Testis (tissue), 5 donors: ENCODE results near the gene RIMBP3B. TPM values are rescaled to one million over a fixed set of nuclear protein-coding genes. Genes with fewer than 3 reads are reported as not detected.
"Not testable (repeated sequence)": the region's sequence is repeated elsewhere in the genome, so short reads cannot be mapped to it uniquely, and the experiment has no call there.

ENCODE experiments used
- DNase-seq: peaks from one replicate; pipeline ENCODE4 v3.0.0-alpha.2; 2019
- H3K27ac ChIP-seq, 2 donors: fragments of 200-600 bp; sonication (generic); one replicate each; pipeline ENCODE4 v1.5.1; 2019
- H3K27me3 ChIP-seq: fragments of 200-600 bp; sonication (generic); one replicate; pipeline ENCODE4 v1.5.1; 2019
- H3K36me3 ChIP-seq: fragments of 200-600 bp; sonication (generic); one replicate; pipeline ENCODE4 v1.5.1; 2017; ENCODE audit warnings: low read depth; ENCODE audit errors: missing control alignments
- H3K4me1 ChIP-seq: fragments of 200-600 bp; sonication (generic); one replicate; pipeline ENCODE4 v1.5.1; 2019
- H3K4me3 ChIP-seq, 2 donors: fragments of 200-600 bp; sonication (generic); one replicate each; pipeline ENCODE4 v1.5.1; 2017 to 2019
- H3K9me3 ChIP-seq: fragments of 200-600 bp; sonication (generic); one replicate; pipeline ENCODE4 v1.5.1; 2017
- WGBS, 2 donors: methylation state at CpG; one replicate each; pipeline ENCODE4 v1.1.5; 2018; 5-methylcytosine and 5-hydroxymethylcytosine counted together
- intact Hi-C: fragments of 100-400 bp; cut with DNase I; formaldehyde crosslinking; loops from one replicate; pipeline ENCODE4 v1.15.1; 2023; ENCODE audit warnings: low total_unique reads
- long read RNA-seq, 2 donors: transcript quantifications; one replicate each; lab custom pipeline, GENCODE V29; 2026
- polyA plus RNA-seq: library from polyadenylated mRNA; stranded (reverse); fragments of 350-450 nt; fragmentation: Illumina TruSeq; extraction: RNeasy Lipid Tissue Mini Kit (QIAGEN cat#74804); gene quantifications from one replicate; pipeline ENCODE4 v1.2.3, GENCODE V29; 2014; ENCODE audit warnings: low read depth, low replicate concordance; ENCODE audit not compliant: insufficient read depth
- total RNA-seq, 2 donors: library from RNA; depleted of rRNA; stranded (reverse); fragments of >200 nt; gene quantifications; one replicate each; pipeline ENCODE4 v1.2.3, GENCODE V29; 2016

The RIMBP3B gene
- total RNA-seq (10 to 100 TPM; 12.1 to 16.9 TPM), polyA plus RNA-seq (32.9 TPM)
- long read RNA-seq, donor 1 = 0 reads
- long read RNA-seq, donor 2 = 0 reads

- no CpG with 5 or more reads among the region's 91 CpGs for WGBS, 2 donors
- H3K36me3 ChIP-seq, H3K27ac ChIP-seq, H3K27me3 ChIP-seq, H3K4me1 ChIP-seq, H3K9me3 ChIP-seq, intact Hi-C loops, H3K4me3 ChIP-seq, DNase-seq: not testable (repeated sequence)
Observed at GRCh38 chr22:21383701-21384467, at the start of gene RIMBP3B. TSS of gene RIMBP3B (plus strand) at chr22:21383751. CDS start at chr22:21383859, 108 bp downstream.

GRCh38 chr22:21357527-21357926, 26.0 kb upstream of the RIMBP3B start:
- H3K27ac ChIP-seq, H3K4me1 ChIP-seq, H3K9me3 ChIP-seq, H3K4me3 ChIP-seq, DNase-seq, intact Hi-C loops, H3K36me3 ChIP-seq, H3K27me3 ChIP-seq: not testable (repeated sequence)
- no CpG with 5 or more reads among the region's 12 CpGs for WGBS, 2 donors

- H3K36me3 ChIP-seq, H3K4me3 ChIP-seq, H3K27ac ChIP-seq, H3K9me3 ChIP-seq, DNase-seq, H3K4me1 ChIP-seq, intact Hi-C loops, H3K27me3 ChIP-seq: not testable (repeated sequence)
- no CpG with 5 or more reads among the region's 59 CpGs for WGBS, 2 donors
Observed at GRCh38 chr22:21360525-21360924, 23.0 kb upstream of the RIMBP3B start.

GRCh38 chr22:21362473-21362872, 21.1 kb upstream of the RIMBP3B start:
- WGBS, 2 donors = no CpG with 5 or more reads among the region's 4 CpGs
- H3K27ac ChIP-seq, intact Hi-C loops, H3K9me3 ChIP-seq, H3K4me3 ChIP-seq, H3K4me1 ChIP-seq, H3K27me3 ChIP-seq, H3K36me3 ChIP-seq, DNase-seq: not testable (repeated sequence)

- 80% methylated on average over 1 of the region's 5 CpGs; no CpG with 5 or more reads in 1 of the 2 donors for WGBS, 2 donors
Observed at GRCh38 chr22:21363061-21363460, 20.5 kb upstream of the RIMBP3B start.

GRCh38 chr22:21363803-21364202, 19.7 kb upstream of the RIMBP3B start:
- H3K27me3 ChIP-seq, H3K36me3 ChIP-seq, DNase-seq, H3K9me3 ChIP-seq, H3K4me1 ChIP-seq, intact Hi-C loops, H3K4me3 ChIP-seq, H3K27ac ChIP-seq: not testable (repeated sequence)
- 88% methylated on average over 9 of the region's 11 CpGs; no CpG with 5 or more reads in 1 of the 2 donors for WGBS, 2 donors

More at GRCh38 chr22:21363061-21363460, 20.5 kb upstream of the RIMBP3B start:
- H3K36me3 ChIP-seq, H3K27me3 ChIP-seq, H3K9me3 ChIP-seq, DNase-seq, H3K4me1 ChIP-seq, H3K27ac ChIP-seq, intact Hi-C loops, H3K4me3 ChIP-seq: not testable (repeated sequence)

GRCh38 chr22:21364362-21364761, 19.2 kb upstream of the RIMBP3B start:
- H3K36me3 ChIP-seq, intact Hi-C loops, DNase-seq, H3K27me3 ChIP-seq, H3K27ac ChIP-seq, H3K4me1 ChIP-seq, H3K9me3 ChIP-seq, H3K4me3 ChIP-seq: not testable (repeated sequence)
- no CpG with 5 or more reads among the region's 11 CpGs for WGBS, 2 donors

- H3K27ac ChIP-seq, H3K27me3 ChIP-seq, H3K4me3 ChIP-seq, DNase-seq, H3K9me3 ChIP-seq, H3K36me3 ChIP-seq, intact Hi-C loops, H3K4me1 ChIP-seq: not testable (repeated sequence)
- no CpG with 5 or more reads among the region's 4 CpGs for WGBS, 2 donors
Observed at GRCh38 chr22:21365337-21365736, 18.2 kb upstream of the RIMBP3B start.

- H3K4me1 ChIP-seq, H3K27ac ChIP-seq, H3K36me3 ChIP-seq, intact Hi-C loops, DNase-seq, H3K4me3 ChIP-seq, H3K9me3 ChIP-seq, H3K27me3 ChIP-seq: not testable (repeated sequence)
- WGBS, 2 donors = 94% methylated on average over 2 of the region's 12 CpGs; no CpG with 5 or more reads in 1 of the 2 donors
Observed at GRCh38 chr22:21368603-21369310, 14.8 kb upstream of the RIMBP3B start.

- DNase-seq, H3K9me3 ChIP-seq, H3K4me1 ChIP-seq, intact Hi-C loops, H3K27me3 ChIP-seq, H3K4me3 ChIP-seq, H3K36me3 ChIP-seq, H3K27ac ChIP-seq: not testable (repeated sequence)
- no CpG with 5 or more reads among the region's 4 CpGs for WGBS, 2 donors
Observed at GRCh38 chr22:21375880-21376279, 7.7 kb upstream of the RIMBP3B start.

GRCh38 chr22:21384468-21385357, 1.2 kb downstream of the RIMBP3B start:
- no CpG with 5 or more reads among the region's 79 CpGs for WGBS, 2 donors
- H3K4me3 ChIP-seq, intact Hi-C loops, DNase-seq, H3K4me1 ChIP-seq, H3K36me3 ChIP-seq, H3K27me3 ChIP-seq, H3K27ac ChIP-seq, H3K9me3 ChIP-seq: not testable (repeated sequence)
